NT2/D1 (cell line): ENCODE data around the gene CALY.
"Not testable (repeated sequence)": the region's sequence is repeated elsewhere in the genome, so short reads cannot be mapped to it uniquely, and the experiment has no call there.

Source experiments
- DNase-seq: peaks from one replicate; pipeline ENCODE4 v3.0.0-alpha.2; 2011; ENCODE audit warnings: low read depth, low spot score
- H3K27me3 ChIP-seq: 2 replicates; pipeline ENCODE4 v1.6.0; 2011; ENCODE audit warnings: mild to moderate bottlenecking; ENCODE audit not compliant: insufficient read length, insufficient read depth
- H3K36me3 ChIP-seq: 2 replicates; pipeline ENCODE4 v1.6.1; 2011; ENCODE audit warnings: mild to moderate bottlenecking, low read length, mixed read lengths; ENCODE audit not compliant: insufficient read depth, insufficient read length
- H3K4me1 ChIP-seq: 2 replicates; pipeline ENCODE4 v1.5.1; 2011; ENCODE audit not compliant: insufficient read depth, insufficient read length
- H3K4me3 ChIP-seq: 2 replicates; pipeline ENCODE4 v1.5.1; 2011; ENCODE audit warnings: low read depth; ENCODE audit not compliant: insufficient read length
- H3K9ac ChIP-seq: 2 replicates; pipeline ENCODE4 v1.6.0; 2011; ENCODE audit warnings: low read depth; ENCODE audit not compliant: insufficient read length
- H3K9me3 ChIP-seq: 2 replicates; pipeline ENCODE4 v1.5.1; 2011; ENCODE audit warnings: mild to moderate bottlenecking, low read length; ENCODE audit not compliant: insufficient read depth
- SUZ12 ChIP-seq: IDR thresholded peaks from 2 replicates; pipeline ENCODE4 v1.6.1; 2011; ENCODE audit not compliant: insufficient read length, insufficient read depth; ENCODE audit errors: extremely low read depth
- YY1 ChIP-seq: IDR thresholded peaks from 2 replicates; pipeline ENCODE4 v1.6.1; 2011; ENCODE audit not compliant: insufficient read length, insufficient read depth
- ZNF274 ChIP-seq: IDR thresholded peaks from 2 replicates; pipeline ENCODE4 v1.6.1; 2011; ENCODE audit warnings: mild to moderate bottlenecking, low read depth, low read length

CALY gene

DNA sequence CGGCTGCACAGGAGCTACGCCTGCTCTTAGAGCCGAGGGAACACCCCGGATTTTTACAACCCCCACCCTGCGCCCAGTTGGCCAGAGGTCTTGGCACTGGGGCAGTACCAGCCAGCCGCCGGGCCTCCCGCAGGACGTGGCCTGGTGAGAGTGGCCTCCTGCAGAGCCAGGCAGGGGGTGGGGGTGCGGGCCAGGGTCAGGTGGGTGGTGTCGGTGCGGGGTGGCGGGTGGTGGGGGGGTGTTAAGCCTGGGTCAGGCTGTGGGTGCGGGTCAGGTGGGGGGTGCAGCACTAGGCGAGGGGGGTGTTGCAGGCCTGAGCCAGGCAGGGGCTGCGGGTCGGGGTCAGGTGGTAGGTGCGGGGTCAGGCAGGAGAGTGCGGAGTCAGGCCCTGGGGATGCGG, 35.8 kb upstream of the CALY start:
- DNase-seq: no peak
- Histone ChIP-seq H3K4me1 (no peaks in the 10 kb centered on the region), H3K27me3 (peaks cover 34% of the 10 kb centered on the region), H3K4me3 (no peak overlapping the region), H3K9me3 (no peaks in the 10 kb centered on the region), H3K36me3 (peaks cover 34% of the 10 kb centered on the region), H3K9ac (no peak overlapping the region)
- TF ChIP-seq SUZ12 (no peak), ZNF274 (no peak), YY1 (no peak)

DNA sequence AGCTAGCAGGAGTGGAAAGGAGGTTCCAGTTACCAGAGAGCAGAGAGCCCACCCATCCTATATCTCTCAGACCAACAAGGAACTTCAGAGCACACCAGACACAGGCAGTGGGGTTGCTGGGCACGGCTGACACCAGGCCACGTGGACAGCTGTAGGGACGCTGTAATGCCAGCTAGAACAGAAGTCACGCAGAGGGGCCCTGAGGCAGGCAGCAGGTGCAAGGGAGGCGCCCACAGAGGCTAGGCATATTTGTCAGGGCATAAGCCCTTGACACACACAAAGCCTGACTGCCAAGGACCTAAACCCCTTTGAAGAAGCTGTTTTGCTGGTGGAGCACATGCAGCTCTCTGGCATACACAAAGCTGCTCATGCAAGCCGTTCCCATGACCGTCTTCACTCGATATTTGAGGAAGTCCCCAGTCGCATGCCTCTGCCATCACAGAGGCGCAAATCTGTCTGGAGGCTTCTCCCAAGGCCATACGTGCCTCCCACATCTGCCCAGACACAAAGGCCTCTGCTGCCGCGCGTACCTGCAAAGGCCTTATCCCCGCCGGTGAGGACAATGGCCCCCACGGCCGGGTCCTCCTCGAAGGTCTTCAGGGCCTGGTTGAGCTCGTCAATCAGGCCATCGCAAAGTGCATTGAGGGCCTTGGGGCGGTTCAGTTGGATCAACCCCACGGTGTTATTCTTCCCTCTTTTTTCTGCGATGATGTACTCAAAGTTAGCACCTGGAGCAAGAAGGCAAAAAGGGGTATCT, 33.5 kb upstream of the CALY start:
- Histone ChIP-seq H3K27me3 (peaks cover 14% of the 10 kb centered on the region), H3K9ac (no peak overlapping the region), H3K36me3 (peaks cover 52% of the 10 kb centered on the region), H3K4me1 (no peaks in the 10 kb centered on the region), H3K9me3 (no peaks in the 10 kb centered on the region), H3K4me3 (no peak overlapping the region)
- no peak for DNase-seq
- no peak for TF ChIP-seq YY1
- TF ChIP-seq ZNF274: no peak
- no peak for TF ChIP-seq SUZ12

DNA sequence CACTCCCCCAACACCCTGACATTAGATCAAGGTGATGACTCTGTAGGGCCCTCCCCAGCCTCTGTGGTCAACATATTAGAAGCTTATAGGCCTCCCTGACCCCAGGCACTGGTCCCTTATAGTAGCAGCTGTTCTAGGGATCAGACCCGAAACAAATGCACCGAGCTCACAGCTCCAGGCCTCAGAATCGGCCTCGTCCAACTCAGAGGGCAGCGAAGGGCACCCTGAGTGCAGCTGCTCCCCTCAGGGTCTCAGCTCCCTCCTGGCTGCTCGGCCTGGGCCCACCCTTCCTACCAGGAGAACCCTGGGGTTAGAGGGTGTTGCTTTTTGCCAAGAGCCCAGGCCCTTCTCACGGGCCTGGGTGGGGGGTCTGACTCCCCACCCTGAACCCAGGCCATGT, 31.5 kb upstream of the CALY start:
- H3K36me3 ChIP-seq: peaks cover 64% of the 10 kb centered on the region
- no peak overlapping the region for H3K9ac ChIP-seq
- H3K4me1 ChIP-seq: no peaks in the 10 kb centered on the region

GRCh38 chr10:133367461-133367860, 30.8 kb upstream of the CALY start:
- H3K27me3 ChIP-seq, H3K4me1 ChIP-seq, H3K9me3 ChIP-seq, DNase-seq, H3K9ac ChIP-seq, H3K4me3 ChIP-seq: not testable (repeated sequence)
- peaks cover 71% of the 10 kb centered on the region for H3K36me3 ChIP-seq

More for the DNA sequence above, 31.5 kb upstream of the CALY start:
- no peak for TF ChIP-seq ZNF274
- no peak for TF ChIP-seq YY1
- no peak for TF ChIP-seq SUZ12
- H3K4me3 ChIP-seq: no peak overlapping the region
- H3K9me3 ChIP-seq: no peaks in the 10 kb centered on the region
- no peak for DNase-seq
- no peaks in the 10 kb centered on the region for H3K27me3 ChIP-seq

- H3K9me3 ChIP-seq: no peaks in the 10 kb centered on the region
- H3K4me3 ChIP-seq: no peak overlapping the region
- DNase-seq: no peak
- H3K9ac ChIP-seq: no peak overlapping the region
- H3K4me1 ChIP-seq: no peaks in the 10 kb centered on the region
- H3K27me3 ChIP-seq: no peaks in the 10 kb centered on the region
- H3K36me3 ChIP-seq: peaks cover 77% of the 10 kb centered on the region
- no peak for TF ChIP-seq ZNF274
- TF ChIP-seq SUZ12: no peak
- no peak for TF ChIP-seq YY1
These were observed 30.1 kb upstream of the CALY start for GRCh38 chr10:133366751-133367150.

GRCh38 chr10:133366130-133366478, 29.4 kb upstream of the CALY start:
- Histone ChIP-seq H3K4me1 (no peaks in the 10 kb centered on the region), H3K36me3 (peaks cover 76% of the 10 kb centered on the region), H3K4me3 (no peak overlapping the region), H3K9ac (no peak overlapping the region), H3K27me3 (no peaks in the 10 kb centered on the region), H3K9me3 (no peaks in the 10 kb centered on the region)
- TF ChIP-seq SUZ12 (no peak), ZNF274 (no peak), YY1 (no peak)
- no peak for DNase-seq

- Histone ChIP-seq H3K27me3 (no peaks in the 10 kb centered on the region), H3K9ac (no peak overlapping the region), H3K4me3 (no peak overlapping the region), H3K36me3 (peaks cover 73% of the 10 kb centered on the region), H3K9me3 (no peaks in the 10 kb centered on the region), H3K4me1 (no peaks in the 10 kb centered on the region)
- TF ChIP-seq SUZ12 (no peak), ZNF274 (no peak), YY1 (no peak)
- DNase-seq: no peak
These were observed 28.9 kb upstream of the CALY start for GRCh38 chr10:133365461-133366129.
